Heart right ventricle (tissue), 16 donors: ENCODE results near the gene PCDHGA1. TPM values are rescaled to one million over a fixed set of nuclear protein-coding genes. Genes with fewer than 3 reads are reported as not detected.
A peak's percentile ranks its signal among the peaks of the same experiment; 100 is the strongest.
"Not testable (repeated sequence)": the region's sequence is repeated elsewhere in the genome, so short reads cannot be mapped to it uniquely, and the experiment has no call there.

Source experiments
- ATAC-seq, 8 donors: fragments of 200-7000 bp; cut with Tn5 transposase; one replicate each; pipeline ENCODE4 v1.9.1; 2020; ENCODE audit warnings: mild to moderate bottlenecking in 8 of 8, moderate library complexity in 8 of 8, moderate number of reproducible peaks in 1 of 8
- DNase-seq, 2 donors: peaks; one replicate each; pipeline ENCODE4 v3.0.0-alpha.2; 2020
- H3K27ac ChIP-seq, 10 donors: fragments of 200-600 bp; sonication (generic) in 2 of 10; one replicate each; pipeline versions ENCODE4 v1.5.0 to v1.8.0; 2020 to 2022; ENCODE audit warnings: mild to moderate bottlenecking in 3 of 10
- H3K27me3 ChIP-seq, 7 donors: fragments of 200-600 bp; one replicate each; pipeline ENCODE4 v1.8.0; 2021 to 2022; ENCODE audit warnings: mild to moderate bottlenecking in 2 of 7
- H3K36me3 ChIP-seq, 9 donors: fragments of 200-600 bp; sonication (generic) in 1 of 9; one replicate each; pipeline versions ENCODE4 v1.5.0 to v1.8.0; 2020 to 2022; ENCODE audit warnings: mild to moderate bottlenecking in 2 of 9
- H3K4me1 ChIP-seq, 9 donors: fragments of 200-600 bp; sonication (generic) in 1 of 9; one replicate each; pipeline versions ENCODE4 v1.5.0 to v1.8.0; 2020 to 2022; ENCODE audit warnings: mild to moderate bottlenecking in 4 of 9
- H3K4me3 ChIP-seq, 10 donors: fragments of 200-600 bp; sonication (generic) in 2 of 10; one replicate each; pipeline versions ENCODE4 v1.5.0 to v1.8.0; 2020 to 2022; ENCODE audit warnings: mild to moderate bottlenecking in 7 of 10, moderate library complexity in 2 of 10
- H3K9me3 ChIP-seq, 11 donors: fragments of 200-600 bp in 10 of 11; sonication (generic) in 2 of 11; one replicate each; pipeline versions ENCODE4 v1.5.0 to v1.8.0; 2013 to 2022; ENCODE audit warnings: mild to moderate bottlenecking in 2 of 11, control low read depth in 1 of 11, moderate library complexity in 1 of 11
- CTCF ChIP-seq, 9 donors: fragments of 200-600 bp; sonication (generic) in 2 of 9; IDR thresholded peaks; one replicate each; pipeline versions ENCODE4 v1.5.0 to v1.8.0; 2021 to 2022; ENCODE audit warnings: antibody characterized with exemption in 9 of 9, mild to moderate bottlenecking in 5 of 9, moderate library complexity in 1 of 9
- WGBS, 2 donors: extraction: QIAGEN DNeasy Blood & Tissue Kit; methylation state at CpG; one replicate each; pipeline ENCODE4 v1.1.7; 2013; ENCODE audit warnings: inconsistent platforms in 1 of 2; 5-methylcytosine and 5-hydroxymethylcytosine counted together
- intact Hi-C, 10 donors: fragments of 100-400 bp; cut with DNase I; formaldehyde crosslinking; loops; one replicate each; pipeline versions ENCODE4 v1.11.1 to v1.14.2; 2022
- polyA plus RNA-seq, 2 donors: library from polyadenylated mRNA; stranded (reverse); fragments of 200-250 nt; gene quantifications; one replicate each; pipeline ENCODE4 v1.2.3, GENCODE V29; 2013
- total RNA-seq, 10 donors: library from RNA; stranded (reverse); fragmentation: NEBNext Ultra II Directional in 3 of 10; extraction: Animal tissue kit (Norgen Biotek cat#: 25700) in 3 of 10; gene quantifications; one replicate each; pipeline versions ENCODE4 v1.2.1 to v1.2.4, GENCODE V29; 2021 to 2023
- donor health status: Arrhythmogenic right ventricular cardiomyopathy.
- donor health status: ischemic (EF 13 %, LVEDD 7.1; RV severe dilation, severe dysfunction).
- donor health status: healthy with polysubstance abuse.
- donor health status: DM: no; HTN: yes; CAD: no.
- donor health status: DM: no; HTN: no; CAD: no.
- donor health status: ischemic (EF 25% LVEDD 6.9; RV normal size, moderate dysfunction).
- donor health status: ischemic (EF 25% LVEDD 5.7; RV mildly dilated, moderate dysfunction).
- donor health status: healthy.
- donor health status: DM: yes; HTN: yes; CAD: no.
- donor health status: Ischemic cardiomyopathy.
- donor health status: ischemic (EF 35%, LVEDD 5.7; RV mildly dilated, moderate dysfunction).
- donor health status: nonischemic (EF 11% LVEDD 7.7; RV severe dilation, severe dysfunction).
- donor health status: DM: yes; HTN: yes; CAD: no.
- donor health status: PGD.
- donor health status: ischemic (EF 29% LVEDD 5.4; RV normal size, mild dysfunction).
- donor health status: nonischemic (EF 23%, LVEDD 6.1; RV moderate dilation, normal function).

The PCDHGA1 gene
- total and polyA plus RNA-seq, 12 donors = 0.57 to 5.0 (median 2.6) TPM

- H3K27me3 ChIP-seq = peaks cover 0 to 96% (median 0%) of the 10 kb centered on the region in 7 donors
- no peak for DNase-seq
- 23 to 26% methylated on average over 25 of the region's 25 CpGs for WGBS, 2 donors
- H3K27ac ChIP-seq = peak overlapping the region in 1 of 10 donors; percentile 1
- peak overlapping the region in 8 of 10 donors; percentile 9 to 48 (median 36) for H3K4me3 ChIP-seq
- H3K36me3 ChIP-seq = peaks cover 0 to 56% (median 0%) of the 10 kb centered on the region in 9 donors
- peaks cover 0 to 25% (median 5%) of the 10 kb centered on the region in 9 donors for H3K4me1 ChIP-seq
- peaks cover 0 to 100% (median 45%) of the 10 kb centered on the region in 11 donors for H3K9me3 ChIP-seq
- no peak for TF ChIP-seq CTCF (IDR thresholded peaks at IDR 0.05)
- peak in 4 of 8 donors; percentile 12 to 57 (median 24) for ATAC-seq
- intact Hi-C loops = loop anchor here in 4 of 10 donors (5.0 to 10.0 kb wide), 4 partner anchors 111 to 199 kb away; partner anchors contain the start of gene PCDHB13 (in 1 of the 4)
Measured at GRCh38 chr5:141413540-141414069, 83.3 kb downstream of the PCDHGA1 start.

- Histone ChIP-seq H3K4me1 (peaks cover 0 to 25% (median 5%) of the 10 kb centered on the region in 9 donors), H3K36me3 (peaks cover 0 to 56% (median 0%) of the 10 kb centered on the region in 9 donors), H3K9me3 (peaks cover 0 to 100% (median 45%) of the 10 kb centered on the region in 11 donors), H3K27me3 (peaks cover 0 to 96% (median 0%) of the 10 kb centered on the region in 7 donors)
- H3K4me3 ChIP-seq, ATAC-seq, H3K27ac ChIP-seq, DNase-seq: not testable (repeated sequence)
- intact Hi-C loops = loop anchor here in 8 of 10 donors (5.0 to 10.0 kb wide), 7 partner anchors 108 to 200 kb away; partner anchors contain the start of gene PCDHB13 (in 1 of the 8)
- 45 to 58% methylated on average over 41 to 46 of the region's 46 CpGs for WGBS, 2 donors
Measured at GRCh38 chr5:141414548-141415274, 84.4 kb downstream of the PCDHGA1 start.

- peaks cover 0 to 100% (median 45%) of the 10 kb centered on the region in 11 donors for H3K9me3 ChIP-seq
- intact Hi-C loops = loop anchor here in 8 of 10 donors (5.0 to 10.0 kb wide), 7 partner anchors 107 to 200 kb away; partner anchors contain the start of gene PCDHB13 (in 1 of the 8)
Measured at GRCh38 chr5:141415275-141415618, 84.9 kb downstream of the PCDHGA1 start.

GRCh38 chr5:141417494-141418172 is 87.3 kb downstream of the PCDHGA1 start, which contains the start of gene PCDHGB7:
TSS of gene PCDHGB7 (plus strand) at chr5:141417677. CDS start at chr5:141417860, 183 bp downstream.
- Histone ChIP-seq H3K4me1 (peaks cover 0 to 37% (median 5%) of the 10 kb centered on the region in 9 donors), H3K36me3 (peaks cover 0 to 42% (median 0%) of the 10 kb centered on the region in 9 donors), H3K27ac (peak within 1 kb of the TSS in 9 of 10 donors; percentile 30 to 78 (median 56)), H3K27me3 (peaks cover 0 to 100% (median 0%) of the 10 kb centered on the region in 7 donors), H3K9me3 (peaks cover 0 to 100% (median 63%) of the 10 kb centered on the region in 11 donors), H3K4me3 (peak within 1 kb of the TSS; percentile 20 to 55 (median 51))
- ATAC-seq = peak; percentile 90 to 94 (median 94)
- peak; percentile 62 to 83 (median 76) for TF ChIP-seq CTCF (IDR thresholded peaks at IDR 0.05)
- DNase-seq = peak; percentile 66 to 79
- WGBS, 2 donors = 12 to 13% methylated on average over 40 to 46 of the region's 47 CpGs
- intact Hi-C loops = loop anchor here in 9 of 10 donors (1.0 to 10.0 kb wide), 9 partner anchors 105 to 203 kb away; partner anchors contain the start of gene PCDHB13 (in 1 of the 9)

More at GRCh38 chr5:141415275-141415618, 84.9 kb downstream of the PCDHGA1 start:
- H3K27ac ChIP-seq, ATAC-seq, DNase-seq, H3K4me3 ChIP-seq: not testable (repeated sequence)
- Histone ChIP-seq H3K36me3 (peaks cover 0 to 53% (median 0%) of the 10 kb centered on the region in 9 donors), H3K27me3 (peaks cover 0 to 96% (median 0%) of the 10 kb centered on the region in 7 donors), H3K4me1 (peaks cover 0 to 25% (median 5%) of the 10 kb centered on the region in 9 donors)
- WGBS, 2 donors = 43 to 45% methylated on average over 24 of the region's 24 CpGs
